ENCODE results near the gene ARPC3.
"Not testable (repeated sequence)": the region's sequence is repeated elsewhere in the genome, so short reads cannot be mapped to it uniquely, and the experiment has no call there.

Gene ARPC3

DNA sequence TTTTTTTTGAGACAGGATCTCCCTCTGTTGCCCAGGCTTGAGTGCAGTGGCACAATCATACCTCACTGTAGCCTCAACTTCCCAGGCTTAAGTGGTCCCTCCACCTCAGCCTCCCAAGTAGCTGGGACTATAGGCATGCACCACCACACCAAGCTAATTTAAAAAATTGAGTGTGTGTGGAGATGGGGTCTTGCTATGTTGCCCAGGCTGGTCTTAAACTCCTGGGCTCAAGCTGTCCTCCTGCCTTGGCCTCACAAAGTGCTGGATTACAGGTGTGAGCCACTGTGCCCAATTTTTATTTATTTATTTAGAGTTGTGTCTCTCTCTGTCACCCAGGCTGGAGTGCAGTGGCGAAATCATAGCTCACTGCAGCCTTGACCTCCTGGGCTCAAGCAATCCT, 29.5 kb downstream of the ARPC3 start:
- not testable (repeated sequence) for DNase-seq

DNA sequence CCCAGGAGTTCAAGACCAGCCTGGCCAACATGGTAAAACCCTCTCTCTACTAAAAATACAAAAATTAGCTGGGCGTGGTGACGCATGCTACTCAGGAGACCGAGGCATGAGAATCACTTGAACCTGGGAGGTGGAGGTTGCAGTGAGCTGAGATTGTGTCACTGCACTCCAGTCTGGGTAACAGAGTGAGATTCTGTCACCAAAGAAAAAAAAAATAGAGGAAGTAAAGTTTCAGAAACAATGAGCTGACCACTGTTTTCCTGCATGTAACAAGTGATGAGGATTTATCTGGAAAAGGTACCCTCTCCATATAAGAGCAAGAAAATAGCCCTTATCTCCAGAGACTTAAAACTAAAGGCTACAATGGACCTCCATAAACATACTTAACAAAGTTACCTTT, 33.0 kb downstream of the ARPC3 start:
- DNase-seq: not testable (repeated sequence)

DNA sequence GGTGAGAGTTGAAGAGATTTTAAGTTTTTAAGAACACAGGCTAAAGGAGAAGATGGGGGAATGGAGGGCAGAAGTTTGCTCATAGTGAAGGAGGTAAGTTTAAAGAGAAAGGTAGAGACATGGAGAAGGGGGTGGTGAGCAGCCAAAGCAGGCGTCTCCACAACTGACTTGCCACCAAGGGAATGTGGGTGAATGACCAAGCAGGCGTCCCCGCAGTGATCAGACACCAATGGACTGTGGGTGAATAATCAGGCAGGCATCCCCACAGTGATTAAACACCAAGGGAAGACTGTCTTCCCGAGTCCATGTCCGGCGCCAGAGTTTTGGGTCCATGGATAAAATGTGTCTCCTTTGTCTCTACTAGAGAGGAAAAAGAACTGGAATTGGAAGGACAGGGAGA, 40.1 kb downstream of the ARPC3 start:
- not testable (repeated sequence) for DNase-seq

DNA sequence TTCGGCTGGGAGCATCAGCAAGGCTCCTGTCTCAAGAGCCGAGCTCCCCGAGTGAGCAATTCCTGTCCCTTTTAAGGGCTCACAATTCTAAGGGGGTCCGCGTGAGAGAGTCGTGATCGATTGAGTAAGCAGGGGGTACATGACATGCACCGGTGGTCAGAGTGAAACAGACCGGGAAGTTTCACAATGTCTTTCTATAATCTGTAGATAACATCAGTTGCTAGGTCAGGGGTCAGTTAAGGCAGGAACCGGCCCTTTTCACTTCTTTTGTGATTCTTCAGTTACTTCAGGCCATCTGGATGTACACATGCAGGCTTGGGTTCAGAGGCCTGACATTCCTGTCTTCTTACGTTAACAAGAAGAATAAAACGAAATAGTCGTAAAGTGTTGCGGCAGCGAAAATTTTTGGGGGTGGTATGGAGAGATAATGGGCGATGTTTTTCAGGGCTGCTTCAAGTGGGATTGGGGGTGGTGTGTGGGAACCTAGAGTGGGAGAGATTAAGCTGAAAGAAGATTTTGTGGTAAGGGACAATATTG, 44.9 kb downstream of the ARPC3 start:
- not testable (repeated sequence) for DNase-seq

DNA sequence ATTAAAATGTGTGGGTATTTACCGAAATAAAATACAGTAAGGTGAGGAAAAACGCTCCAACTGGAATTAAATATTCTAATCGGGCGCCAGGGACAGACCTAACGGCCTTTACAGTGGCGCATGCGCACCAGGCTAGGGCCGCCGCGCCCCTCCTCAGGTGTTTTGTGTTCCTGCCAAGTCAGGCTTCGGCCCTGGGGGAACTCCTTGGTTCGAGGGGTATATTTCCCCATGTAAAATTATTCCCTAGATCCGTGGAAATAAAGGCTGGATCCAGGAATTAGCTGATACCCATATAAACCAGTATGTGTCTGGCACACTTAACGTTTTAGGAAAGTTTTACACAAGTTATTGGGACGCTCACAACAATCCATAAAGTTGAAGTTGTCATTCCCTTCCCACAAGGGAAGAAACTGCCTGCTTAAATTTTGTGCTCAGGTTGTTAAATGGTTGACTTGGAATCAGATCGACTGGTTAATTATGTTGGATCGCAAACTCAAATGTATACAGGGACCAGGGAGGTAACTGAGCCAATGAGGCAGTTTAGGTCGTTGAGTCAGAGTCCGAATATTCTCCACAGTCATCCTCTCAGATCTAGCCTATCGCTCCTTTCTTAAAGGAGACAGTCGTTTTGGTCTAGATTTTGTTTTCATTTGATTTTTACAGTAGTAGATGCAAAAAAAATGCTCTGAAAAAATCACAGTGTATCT, 46.0 kb downstream of the ARPC3 start:
- peak in 55 of 58 donors; percentile 2 to 79 (median 35) for DNase-seq

DNA sequence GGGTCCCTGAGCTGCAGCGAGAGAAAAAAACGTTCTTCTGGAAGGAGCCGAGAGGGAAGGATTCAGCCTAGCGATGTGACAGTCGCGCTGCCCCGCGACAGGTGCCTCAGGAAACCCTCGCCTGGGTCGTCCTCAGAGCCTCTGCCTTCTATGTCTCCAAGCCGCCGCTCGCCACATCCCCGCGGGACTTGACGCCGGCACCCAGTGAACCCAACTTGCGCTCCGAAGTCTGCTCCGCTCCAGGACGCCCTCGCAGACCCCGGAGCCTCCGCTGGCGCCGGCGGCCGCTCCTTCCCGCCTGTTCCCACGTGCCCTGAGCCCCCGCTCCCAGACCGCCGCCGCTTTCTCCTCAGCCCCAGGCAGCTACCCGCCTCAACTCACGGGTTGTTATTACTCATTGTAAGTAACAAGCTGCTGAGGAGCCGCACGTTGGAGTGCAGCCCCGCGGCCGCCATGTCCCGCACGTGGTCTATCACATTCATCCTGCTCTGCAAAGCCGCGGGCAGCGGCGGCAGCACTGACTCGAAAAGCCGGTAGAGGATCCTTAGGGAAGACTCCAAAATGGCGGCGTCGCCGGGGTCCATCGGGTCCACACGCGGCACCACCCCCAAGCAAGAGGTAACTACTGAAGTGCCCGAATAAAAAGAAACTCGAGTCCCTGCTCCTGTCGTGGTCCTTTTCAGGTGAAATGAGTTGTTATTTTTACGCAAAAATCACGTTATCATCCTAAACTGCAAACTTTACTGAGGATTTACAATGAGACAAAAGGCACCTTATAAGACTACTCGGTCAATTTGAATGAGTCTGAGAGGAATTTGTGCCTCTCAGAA, 46.8 kb downstream of the ARPC3 start, which contains the start of gene ANAPC7:
Gene ANAPC7, minus strand, starts transcription at position 563 of the 830 bp plus-strand sequence. Its CDS starts 81 bp downstream, at position 482.
- peak; percentile 28 to 95 (median 82) for DNase-seq
